ENCODE results near the gene SND1.

GRCh38 chr7:128000048-128000447 lies 348.1 kb downstream of the SND1 start:
- TF ChIP-seq CTCF (IDR thresholded peaks at IDR 0.05; ENCODE audit: insufficient read depth, low read length) (no peak), GABPA (IDR thresholded peaks at IDR 0.05; ENCODE audit: low read depth) (no peak), POLR2AphosphoS5 (IDR thresholded peaks at IDR 0.05; ENCODE audit: low read depth) (no peak), REST (IDR thresholded peaks at IDR 0.05; ENCODE audit: insufficient replicate concordance, low read depth) (no peak)

All from HL-60 (cell line).